Upper lobe of right lung (tissue), 1 donor: ENCODE data around the gene KLHL1. TPM values are rescaled to one million over a fixed set of nuclear protein-coding genes. Genes with fewer than 3 reads are reported as not detected.

ENCODE experiments used
- ATAC-seq: fragments of 200-7000 bp; cut with Tn5 transposase; one replicate; pipeline ENCODE4 v1.9.1; 2020; ENCODE audit warnings: mild to moderate bottlenecking, moderate library complexity
- DNase-seq: peaks from one replicate; pipeline ENCODE4 v3.0.0-alpha.2; 2020
- H3K27ac ChIP-seq: fragments of 200-600 bp; one replicate; pipeline ENCODE4 v1.8.0; 2022
- H3K27me3 ChIP-seq: fragments of 200-600 bp; one replicate; pipeline ENCODE4 v1.8.0; 2022; ENCODE audit warnings: mild to moderate bottlenecking
- H3K36me3 ChIP-seq: fragments of 200-600 bp; one replicate; pipeline ENCODE4 v1.8.0; 2022
- H3K4me1 ChIP-seq: fragments of 200-600 bp; one replicate; pipeline ENCODE4 v1.8.0; 2022
- H3K4me3 ChIP-seq: fragments of 200-600 bp; one replicate; pipeline ENCODE4 v1.8.0; 2022; ENCODE audit warnings: mild to moderate bottlenecking
- H3K9me3 ChIP-seq: fragments of 200-600 bp; one replicate; pipeline ENCODE4 v1.8.0; 2022
- intact Hi-C: fragments of 100-400 bp; cut with DNase I; formaldehyde crosslinking; loops from one replicate; pipeline ENCODE4 v1.11.0; 2022
- total RNA-seq: library from RNA; stranded (reverse); fragmentation: NEBNext Ultra II Directional; extraction: Animal tissue kit (Norgen Biotek cat#: 25700); gene quantifications from one replicate; pipeline ENCODE4 v1.2.1, GENCODE V29; 2021
- TF ChIP-seq, protein P1 (sequence below): fragments of 200-600 bp; IDR thresholded peaks from one replicate; pipeline ENCODE4 v1.8.0; 2022; ENCODE audit warnings: antibody characterized with exemption
- donor health status: DM: no; HTN: yes; CAD: no; lungs with severe emphysema.

KLHL1 gene
- total RNA-seq, 1 donor from 2014 or later = not detected

- TF ChIP-seq, protein P1, sequence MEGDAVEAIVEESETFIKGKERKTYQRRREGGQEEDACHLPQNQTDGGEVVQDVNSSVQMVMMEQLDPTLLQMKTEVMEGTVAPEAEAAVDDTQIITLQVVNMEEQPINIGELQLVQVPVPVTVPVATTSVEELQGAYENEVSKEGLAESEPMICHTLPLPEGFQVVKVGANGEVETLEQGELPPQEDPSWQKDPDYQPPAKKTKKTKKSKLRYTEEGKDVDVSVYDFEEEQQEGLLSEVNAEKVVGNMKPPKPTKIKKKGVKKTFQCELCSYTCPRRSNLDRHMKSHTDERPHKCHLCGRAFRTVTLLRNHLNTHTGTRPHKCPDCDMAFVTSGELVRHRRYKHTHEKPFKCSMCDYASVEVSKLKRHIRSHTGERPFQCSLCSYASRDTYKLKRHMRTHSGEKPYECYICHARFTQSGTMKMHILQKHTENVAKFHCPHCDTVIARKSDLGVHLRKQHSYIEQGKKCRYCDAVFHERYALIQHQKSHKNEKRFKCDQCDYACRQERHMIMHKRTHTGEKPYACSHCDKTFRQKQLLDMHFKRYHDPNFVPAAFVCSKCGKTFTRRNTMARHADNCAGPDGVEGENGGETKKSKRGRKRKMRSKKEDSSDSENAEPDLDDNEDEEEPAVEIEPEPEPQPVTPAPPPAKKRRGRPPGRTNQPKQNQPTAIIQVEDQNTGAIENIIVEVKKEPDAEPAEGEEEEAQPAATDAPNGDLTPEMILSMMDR = no peak
Measured at GRCh38 chr13:69776937-69777336, 331.3 kb downstream of the KLHL1 start.

GRCh38 chr13:69769608-69770007, 338.6 kb downstream of the KLHL1 start:
- H3K4me1 ChIP-seq = no peaks in the 10 kb centered on the region
- no peaks in the 10 kb centered on the region for H3K27me3 ChIP-seq
- no peak for DNase-seq
- H3K4me3 ChIP-seq = no peak overlapping the region
- TF ChIP-seq, protein P1 = no peak
- H3K27ac ChIP-seq = no peak overlapping the region
- intact Hi-C loops = no loop called here
- H3K36me3 ChIP-seq = no peaks in the 10 kb centered on the region
- no peaks in the 10 kb centered on the region for H3K9me3 ChIP-seq
- no peak for ATAC-seq

More at GRCh38 chr13:69776937-69777336, 331.3 kb downstream of the KLHL1 start:
- no peak for DNase-seq
- no peaks in the 10 kb centered on the region for H3K36me3 ChIP-seq
- H3K27me3 ChIP-seq = no peaks in the 10 kb centered on the region
- intact Hi-C loops = no loop called here
- ATAC-seq = no peak
- H3K27ac ChIP-seq = no peak overlapping the region
- no peak overlapping the region for H3K4me3 ChIP-seq
- no peaks in the 10 kb centered on the region for H3K9me3 ChIP-seq
- no peaks in the 10 kb centered on the region for H3K4me1 ChIP-seq

- no peaks in the 10 kb centered on the region for H3K4me1 ChIP-seq
- no peaks in the 10 kb centered on the region for H3K36me3 ChIP-seq
- no peaks in the 10 kb centered on the region for H3K27me3 ChIP-seq
- ATAC-seq (no peak), DNase-seq (no peak)
- H3K4me3 ChIP-seq = no peak overlapping the region
- TF ChIP-seq, protein P1 = no peak
- no peak overlapping the region for H3K27ac ChIP-seq
- intact Hi-C loops = no loop called here
- no peaks in the 10 kb centered on the region for H3K9me3 ChIP-seq
Measured at GRCh38 chr13:69761581-69761980, 346.7 kb downstream of the KLHL1 start.

DNA sequence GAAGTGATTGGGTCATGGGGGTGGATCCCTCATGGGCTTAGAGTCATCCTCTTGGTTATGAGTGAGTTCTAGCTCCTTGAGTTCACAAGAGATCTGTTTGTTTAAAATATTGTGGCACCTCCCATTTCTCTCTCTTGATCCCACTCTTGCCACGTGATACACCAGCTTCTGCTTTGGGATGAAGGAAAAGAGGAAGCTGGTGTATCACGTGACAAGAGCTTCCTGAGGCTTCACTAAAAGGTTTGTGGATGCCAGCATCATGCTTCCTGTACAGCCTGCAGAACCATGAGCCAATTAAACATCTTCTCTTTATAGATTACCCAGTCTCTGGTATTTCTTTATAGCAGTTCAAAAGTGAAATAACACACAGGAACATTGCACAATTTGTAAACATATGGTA, 353.2 kb downstream of the KLHL1 start:
- Histone ChIP-seq H3K27me3 (no peaks in the 10 kb centered on the region), H3K27ac (no peak overlapping the region), H3K9me3 (no peaks in the 10 kb centered on the region), H3K4me3 (no peak overlapping the region), H3K4me1 (no peaks in the 10 kb centered on the region), H3K36me3 (no peaks in the 10 kb centered on the region)
- TF ChIP-seq, protein P1 = no peak
- no peak for DNase-seq
- intact Hi-C loops = no loop called here
- no peak for ATAC-seq

DNA sequence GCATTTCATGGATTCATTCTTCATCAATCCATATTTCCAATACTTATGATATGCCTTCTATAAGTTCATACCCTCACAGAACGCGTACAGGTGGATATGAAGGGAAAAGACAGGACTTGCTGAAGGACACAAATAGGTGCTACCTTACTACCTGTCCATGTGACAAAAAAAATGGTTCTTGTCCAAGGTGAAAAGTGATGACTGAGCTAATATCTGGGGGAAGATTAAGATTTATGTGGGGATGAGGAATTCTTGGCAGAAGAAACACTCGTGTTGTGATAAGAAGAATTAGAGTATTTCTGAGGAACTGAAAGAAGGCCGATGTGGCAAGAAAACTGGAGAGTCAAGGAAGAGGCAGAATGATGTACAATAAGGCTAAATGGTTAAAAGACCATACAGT, 357.0 kb downstream of the KLHL1 start:
- intact Hi-C loops = no loop called here
- TF ChIP-seq, protein P1 = no peak
- Histone ChIP-seq H3K36me3 (no peaks in the 10 kb centered on the region), H3K9me3 (no peaks in the 10 kb centered on the region), H3K27ac (no peak overlapping the region), H3K4me3 (no peak overlapping the region), H3K4me1 (no peaks in the 10 kb centered on the region), H3K27me3 (no peaks in the 10 kb centered on the region)
- DNase-seq (no peak), ATAC-seq (no peak)
